ENCODE results near the gene KRT17. TPM values are rescaled to one million over a fixed set of nuclear protein-coding genes. Genes with fewer than 3 reads are reported as not detected.

The KRT17 gene
- total and polyA plus RNA-seq, 2 of the 4 experiments (the other 2 are of a cell fraction), result 2.5 to 4.6 TPM

DNA sequence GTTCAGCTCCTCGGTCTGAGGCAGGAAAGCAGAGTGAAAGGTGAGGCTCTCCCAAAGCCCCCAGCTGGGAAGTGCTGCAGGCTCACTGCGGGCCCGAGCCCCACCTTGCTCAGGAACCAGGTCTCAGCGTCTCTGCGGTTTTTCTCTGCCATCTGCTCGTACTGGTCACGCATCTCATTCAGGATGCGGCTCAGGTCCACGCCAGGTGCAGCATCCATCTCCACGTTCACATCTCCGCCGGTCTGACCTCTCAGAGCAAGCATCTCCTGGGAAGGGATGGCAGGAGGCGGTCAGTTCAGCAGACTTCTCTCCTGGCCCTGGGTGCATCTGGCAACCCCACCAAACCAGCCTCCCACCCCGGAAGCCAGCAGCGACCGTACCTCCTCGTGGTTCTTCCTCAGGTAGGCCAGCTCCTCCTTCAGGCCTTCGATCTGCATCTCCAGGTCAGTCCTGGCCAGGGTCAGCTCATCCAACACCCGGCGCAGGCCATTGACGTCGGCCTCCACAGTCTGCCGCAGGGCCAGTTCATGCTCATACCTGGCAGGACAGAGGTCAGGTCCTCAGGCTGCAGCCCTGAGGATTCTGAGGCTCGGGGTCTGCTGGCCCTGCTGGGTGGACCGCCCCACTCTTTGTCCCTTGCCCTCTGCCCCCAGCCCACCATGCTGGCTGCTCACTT, 13.3 kb downstream of the KRT17 start:
- no peak overlapping the region for H3K4me2 ChIP-seq (ENCODE audit: low read depth, low read length)
- no peak overlapping the region for H2BK120ac ChIP-seq (ENCODE audit: low read depth, low read length)
- H3K4me3 ChIP-seq (ENCODE audit: insufficient read depth, low read depth, low read length), result no peak overlapping the region
- intact Hi-C loops (cut with micrococcal nuclease) (no loop called here), dilution Hi-C loops (cut with HindIII; ENCODE audit: low sequenced_read_pairs, unreplicated experiment) (no loop called here), in situ Hi-C loops (cut with MboI; ENCODE audit: low sequenced_read_pairs) (no loop called here)
- no peak overlapping the region for H4K8ac ChIP-seq (ENCODE audit: low read depth in 2 of 2, low read length in 2 of 2)
- whole genome bisulfite sequencing, 2 experiments (ENCODE audit: extremely low coverage in 2 of 2, insufficient read length in 1 of 2), result 76% methylated on average over 18 of the region's 25 CpGs; no CpG with 5 or more reads in 1 of the 2 experiments
- H4K91ac ChIP-seq (ENCODE audit: insufficient read depth, low read depth, low read length), result no peak overlapping the region
- no peak overlapping the region for H3K4ac ChIP-seq (ENCODE audit: low read depth, low read length)
- no peak overlapping the region for H3K14ac ChIP-seq (replicated peaks; ENCODE audit: low read depth, low read length)
- H3K27ac ChIP-seq (ENCODE audit: insufficient read depth, low read length), result no peak overlapping the region
- no peak overlapping the region for H3K9ac ChIP-seq (ENCODE audit: low read depth, low read length)
- H3K79me1 ChIP-seq (ENCODE audit: low read depth in 1 of 2, low read length in 2 of 2), result no peaks in the 10 kb centered on the region
- H2BK20ac ChIP-seq (ENCODE audit: low read depth, low read length), result no peak overlapping the region
- H3K23ac ChIP-seq (ENCODE audit: low read depth, low read length), result no peak overlapping the region
- TF ChIP-seq RAD21 (IDR thresholded peaks at IDR 0.05; ENCODE audit: low read length) (no peak), MAFK (IDR thresholded peaks at IDR 0.05; ENCODE audit: low read depth, low read length) (no peak)
- H2AK5ac ChIP-seq (ENCODE audit: low read depth, low read length), result no peak overlapping the region
- DNase-seq, result no peak
- H3K9me1 ChIP-seq (ENCODE audit: insufficient read depth, low read length), result no peaks in the 10 kb centered on the region
- no peak overlapping the region for H3K18ac ChIP-seq (ENCODE audit: low read depth, low read length)
- H3K27me3 ChIP-seq (ENCODE audit: control insufficient read depth, insufficient read depth, low read length), result peaks cover 37% of the 10 kb centered on the region
- peaks cover 8% of the 10 kb centered on the region for H3K9me3 ChIP-seq (ENCODE audit: control insufficient read depth, insufficient read depth, low read length)
- H3K4me1 ChIP-seq (ENCODE audit: control insufficient read depth, insufficient read depth, low read length), result no peaks in the 10 kb centered on the region
- ChIA-PET POLR2A (ENCODE audit: unreplicated experiment) (no interaction called here), CTCF (no interaction called here)
- H2AFZ ChIP-seq (replicated peaks; ENCODE audit: low read length, poor library complexity), result no peak overlapping the region
- H3K56ac ChIP-seq (ENCODE audit: extremely low read depth, insufficient read depth, low read length), result no peak overlapping the region
- H2AK9ac ChIP-seq (replicated peaks; ENCODE audit: low read depth, low read length, poor library complexity), result no peak overlapping the region
- H2BK5ac ChIP-seq (ENCODE audit: low read depth, low read length, poor library complexity, severe bottlenecking), result no peak overlapping the region
- no peak overlapping the region for H4K5ac ChIP-seq (ENCODE audit: low read depth, low read length)
- H4K20me1 ChIP-seq (ENCODE audit: insufficient read depth, low read length), result no peaks in the 10 kb centered on the region
- no peaks in the 10 kb centered on the region for H3K36me3 ChIP-seq (ENCODE audit: control insufficient read depth, insufficient read depth, low read length)
- BruUV-seq (replicated peaks), result no TSS peak
- H2BK15ac ChIP-seq (ENCODE audit: low read depth, low read length), result no peak overlapping the region
- no peak for ATAC-seq (ENCODE audit: low read depth)

Measured in IMR-90 (cell line).